Esophagus squamous epithelium (tissue), 4 donors: Measurements from ENCODE around the gene ARHGAP28.

Experiments used
- CTCF ChIP-seq, 6 experiments: fragments of 450-650 bp in 4 of 6; fragments of 200-600 bp in 2 of 6; sonication (generic) in 2 of 6; IDR thresholded peaks; one replicate each; pipeline ENCODE4 v1.5.1; 2016 to 2019; ENCODE audit warnings: antibody characterized with exemption in 6 of 6, mild to moderate bottlenecking in 4 of 6, moderate library complexity in 4 of 6
- POLR2A ChIP-seq, 4 donors: fragments of 450-650 bp; IDR thresholded peaks; one replicate each; pipeline ENCODE4 v1.6.1; 2017; ENCODE audit warnings: antibody characterized with exemption in 4 of 4, mild to moderate bottlenecking in 4 of 4, moderate library complexity in 3 of 4

GRCh38 chr18:6842081-6842480, 112.6 kb downstream of the ARHGAP28 start:
- TF ChIP-seq CTCF (IDR thresholded peaks at IDR 0.05) (no peak), POLR2A (IDR thresholded peaks at IDR 0.05) (no peak)
